GM18526 (cell line): ENCODE results near the gene CCNG2.

Experiments used
- POLR2A ChIP-seq: IDR thresholded peaks from 3 replicates; pipeline ENCODE4 v1.6.1; 2011; ENCODE audit not compliant: insufficient read length; ENCODE audit errors: extremely low read depth

Gene CCNG2

GRCh38 chr4:77142646-77143028, 14.4 kb upstream of the CCNG2 start:
- TF ChIP-seq POLR2A: no peak

GRCh38 chr4:77143091-77143490, 13.9 kb upstream of the CCNG2 start:
- no peak for TF ChIP-seq POLR2A

- TF ChIP-seq POLR2A: no peak
These were observed 11.2 kb upstream of the CCNG2 start for GRCh38 chr4:77145842-77146185.

DNA sequence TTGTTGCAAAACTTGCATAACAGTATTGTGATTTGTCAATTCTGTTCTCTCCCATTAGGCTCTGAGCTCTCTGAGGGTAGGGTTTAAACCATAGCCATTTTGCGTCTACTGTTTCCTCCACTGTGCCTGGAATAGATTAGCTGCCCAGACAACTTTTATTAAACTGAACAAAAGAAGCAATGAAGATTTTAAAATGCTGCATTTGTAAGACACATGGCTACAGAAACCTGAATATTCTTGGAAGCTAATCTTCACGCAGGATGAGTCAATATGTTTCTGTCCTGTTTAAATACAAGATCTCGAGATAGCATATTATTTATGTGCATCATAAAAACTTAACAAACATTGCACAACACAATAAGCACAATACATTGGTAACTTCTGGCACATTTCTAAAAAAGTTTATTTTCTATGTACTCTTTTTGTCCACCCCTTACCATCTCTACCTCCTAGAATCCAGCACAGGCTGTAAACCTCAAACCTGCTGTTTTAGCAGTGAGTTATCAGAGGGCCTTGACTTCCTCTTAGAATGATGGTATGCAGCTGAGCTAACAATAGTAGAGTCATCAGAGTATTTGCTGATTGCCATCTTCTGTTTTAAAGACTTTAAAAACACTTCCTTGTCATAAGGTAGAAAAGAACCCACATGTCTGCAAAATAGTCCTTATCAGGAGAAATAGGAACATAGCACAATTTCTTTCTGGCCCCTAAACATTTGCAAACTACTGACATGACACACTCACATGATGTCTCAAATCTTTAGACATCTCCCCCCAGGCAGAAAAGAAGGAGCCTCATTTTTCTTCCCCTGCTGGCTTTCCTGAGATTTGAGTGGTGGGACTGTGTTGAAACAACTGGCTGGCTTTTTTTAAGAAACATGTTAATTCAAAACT, 10.6 kb upstream of the CCNG2 start:
- no peak for TF ChIP-seq POLR2A

- TF ChIP-seq POLR2A: no peak
These were observed 9.8 kb upstream of the CCNG2 start for GRCh38 chr4:77147079-77147782.

- no peak for TF ChIP-seq POLR2A
These were observed 8.9 kb upstream of the CCNG2 start for GRCh38 chr4:77148078-77148477.

- TF ChIP-seq POLR2A: no peak
These were observed 7.2 kb upstream of the CCNG2 start for GRCh38 chr4:77149789-77150188.

GRCh38 chr4:77151241-77151640, 5.8 kb upstream of the CCNG2 start:
- no peak for TF ChIP-seq POLR2A

- no peak for TF ChIP-seq POLR2A
These were observed 4.6 kb upstream of the CCNG2 start for GRCh38 chr4:77152421-77152820.

DNA sequence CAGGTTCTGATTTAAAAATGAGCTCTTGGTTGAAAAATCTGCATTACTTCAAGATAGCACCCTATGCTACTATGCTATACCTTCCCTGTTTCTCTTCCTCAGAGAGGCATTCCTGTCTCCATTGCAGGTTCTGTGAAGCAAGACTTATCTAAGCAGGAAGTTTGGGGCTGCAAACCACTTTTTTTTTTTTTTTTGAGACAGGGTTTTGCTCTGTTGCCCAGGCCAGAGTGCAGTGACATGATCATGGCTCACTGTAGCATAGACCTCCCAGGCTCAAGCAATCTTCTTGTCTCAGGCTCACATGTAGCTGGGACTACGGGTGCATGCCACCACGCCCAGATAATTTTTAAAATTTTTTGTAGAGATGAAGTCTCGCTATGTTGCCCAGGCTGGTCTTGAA, 4.0 kb upstream of the CCNG2 start:
- TF ChIP-seq POLR2A: no peak

DNA sequence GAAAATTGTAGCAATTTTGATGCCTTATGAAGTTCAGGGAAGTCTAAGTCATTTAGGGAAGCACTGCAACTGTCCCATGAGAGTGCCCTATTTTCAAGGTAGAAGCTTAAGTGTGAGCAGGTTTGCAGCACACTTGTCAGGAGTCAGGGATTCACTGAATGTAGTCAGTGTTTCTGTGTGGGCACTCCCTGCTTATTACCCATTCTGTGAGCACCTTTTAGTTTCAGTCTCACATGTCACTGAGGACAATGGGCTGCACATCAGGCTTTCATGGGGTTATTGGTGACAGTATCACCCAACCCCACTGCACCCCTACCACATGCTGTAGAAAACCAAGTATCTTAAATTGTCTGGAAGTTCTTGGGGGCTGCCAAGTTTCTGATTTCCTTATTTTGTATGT, 2.9 kb upstream of the CCNG2 start:
- TF ChIP-seq POLR2A: no peak

DNA sequence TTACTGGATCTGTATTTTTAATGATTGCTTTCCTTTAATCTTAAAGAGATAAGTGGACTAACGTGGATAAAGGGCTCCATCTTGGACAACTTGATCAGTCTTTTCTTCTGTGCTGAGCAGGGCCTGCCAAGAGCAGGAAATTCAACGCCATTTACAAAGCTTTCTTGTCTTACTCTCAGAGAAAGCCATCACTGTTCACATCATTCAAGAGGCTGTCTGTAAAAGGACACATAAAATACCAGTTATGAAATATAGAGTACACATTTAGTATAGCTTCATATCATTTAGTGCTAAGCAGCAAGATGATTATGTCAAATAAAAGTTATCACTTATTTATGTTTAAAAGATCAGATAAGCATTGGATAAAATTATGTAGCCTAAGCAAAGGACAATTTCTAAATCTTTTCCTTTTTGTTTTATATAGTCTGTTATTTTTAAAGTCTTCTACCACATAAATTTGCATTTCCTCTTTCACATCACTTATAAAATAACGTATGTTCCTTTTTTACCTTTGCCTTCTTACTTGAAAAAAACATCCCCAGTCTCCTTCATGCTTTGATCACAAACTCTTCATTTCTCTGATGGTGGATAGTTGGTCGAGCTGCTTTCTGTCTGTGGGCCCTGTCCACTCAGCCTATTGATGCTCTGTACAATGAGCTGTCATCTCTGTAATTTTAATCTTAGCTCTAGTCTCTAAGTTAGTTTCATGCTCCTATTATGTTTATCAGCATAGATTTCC, 2.1 kb upstream of the CCNG2 start:
- TF ChIP-seq POLR2A: no peak

- no peak for TF ChIP-seq POLR2A
These were observed 1.2 kb upstream of the CCNG2 start for GRCh38 chr4:77155631-77156452.

DNA sequence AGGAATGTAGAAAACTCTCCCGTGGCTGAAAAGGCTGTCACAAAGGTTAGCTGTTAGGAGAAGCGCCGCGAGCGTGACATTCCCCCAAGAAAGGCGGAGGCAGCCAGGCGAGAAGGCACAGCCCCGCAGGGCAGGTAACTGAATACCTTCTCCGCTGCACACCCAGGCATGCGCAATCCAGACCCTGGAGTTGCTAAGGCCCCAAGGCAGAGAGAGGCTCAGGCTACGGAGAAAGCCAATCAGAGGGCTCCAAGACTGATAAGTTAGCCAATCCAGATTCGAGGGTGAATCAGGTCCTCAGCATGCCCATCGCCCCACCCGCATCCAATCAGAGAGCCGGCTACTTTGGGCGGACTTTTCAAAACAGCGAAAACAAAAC, 485 bp upstream of the CCNG2 start:
- TF ChIP-seq POLR2A: peak; percentile 58

DNA sequence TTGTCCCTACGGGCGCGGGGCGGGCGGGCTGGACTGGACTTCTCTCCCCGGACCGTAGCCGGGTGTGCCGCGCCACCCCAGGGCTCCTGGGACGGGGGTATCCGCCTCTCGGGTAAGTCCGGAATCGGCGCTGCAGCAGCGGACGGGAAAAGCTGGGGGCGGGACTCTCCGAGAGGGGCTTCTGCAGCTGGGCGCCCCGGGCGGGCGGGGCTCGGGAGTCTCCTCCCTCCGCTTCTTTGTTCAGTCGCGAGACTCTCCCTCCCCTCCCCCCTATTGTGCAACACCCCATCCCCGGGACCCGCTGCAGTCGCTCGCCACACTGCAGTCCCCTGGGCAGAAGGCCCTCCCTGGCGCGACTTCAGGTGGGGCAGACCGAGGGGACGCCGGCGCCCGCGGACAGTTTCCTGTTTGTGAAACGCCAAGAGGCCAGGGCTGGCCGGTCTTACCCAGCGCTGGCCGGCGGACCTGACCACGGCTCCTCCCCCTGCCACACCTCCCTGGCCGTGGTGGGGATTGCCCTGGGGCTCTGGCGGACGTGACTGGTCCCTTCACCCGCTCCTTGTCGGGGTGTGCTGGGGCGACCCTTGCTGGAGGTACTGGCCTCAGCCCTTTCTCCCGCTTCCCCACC, 966 bp downstream of the CCNG2 start:
- no peak for TF ChIP-seq POLR2A

DNA sequence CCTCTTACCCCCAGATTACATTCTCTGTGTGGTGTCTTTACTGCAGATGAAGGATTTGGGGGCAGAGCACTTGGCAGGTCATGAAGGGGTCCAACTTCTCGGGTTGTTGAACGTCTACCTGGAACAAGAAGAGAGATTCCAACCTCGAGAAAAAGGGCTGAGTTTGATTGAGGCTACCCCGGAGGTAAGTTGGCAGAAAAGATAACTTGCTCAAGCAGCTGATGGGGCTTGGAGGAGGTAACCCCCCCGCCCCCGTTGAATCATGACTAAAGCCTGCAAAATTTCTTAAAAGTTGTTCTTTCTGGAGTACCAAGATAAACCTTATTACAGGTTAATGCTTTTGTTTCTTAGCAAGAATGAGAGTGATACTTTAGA, 1.5 kb downstream of the CCNG2 start:
- no peak for TF ChIP-seq POLR2A
